A549 (cell line): Measurements from ENCODE around the gene TENT5A. TPM values are rescaled to one million over a fixed set of nuclear protein-coding genes. Genes with fewer than 3 reads are reported as not detected.
A peak's percentile ranks its signal among the peaks of the same experiment; 100 is the strongest.

ENCODE experiments used
- ATAC-seq, 2 experiments: fragments of 200-7000 bp in 1 of 2; fragments of >200 bp in 1 of 2; cut with Nextera tagmentation in 1 of 2; cut with Tn5 transposase in 1 of 2; 3 replicates each; pipeline versions ENCODE4 v1.8.0 to v1.9.1; 2018 to 2020; ENCODE audit warnings: mild to moderate bottlenecking in 1 of 2, moderate library complexity in 1 of 2
- CTCF ChIA-PET: fragments of 300-600 bp; sonication (Branson Sonifier 250); formaldehyde crosslinking; extraction: SDS; loops from one replicate; lab custom pipeline; 2021; ENCODE audit warnings: antibody characterized with exemption, inconsistent platforms; lab: Yijun Ruan, JAX
- POLR2A ChIA-PET: fragments of 350-600 bp; formaldehyde crosslinking; extraction: SDS; loops from one replicate; lab custom pipeline; 2021; ENCODE audit warnings: antibody characterized with exemption, inconsistent platforms; lab: Yijun Ruan, JAX
- DNase-seq, 2 experiments: peaks; one replicate each; pipeline versions ENCODE4 v3.0.0 to v3.0.0-alpha.2; 2011 to 2016; ENCODE audit warnings: low read depth in 1 of 2, low spot score in 1 of 2
- FAIRE-seq: peaks from 2 replicates; lab custom pipeline; 2011; peaks lifted over from hg19 to GRCh38; lab: Jason Lieb, UNC
- H3K27ac ChIP-seq, 2 experiments: fragments of >200 bp; sonication (Bioruptor Twin); formaldehyde crosslinking; 3 replicates each; pipeline ENCODE4 v1.5.1; 2016 to 2017
- H3K4me1 ChIP-seq: fragments of >200 bp; sonication (Bioruptor Twin); formaldehyde crosslinking; 3 replicates; pipeline ENCODE4 v1.6.1; 2016
- H3K4me2 ChIP-seq: fragments of >200 bp; sonication (Bioruptor Twin); formaldehyde crosslinking; 3 replicates; pipeline ENCODE4 v1.6.1; 2016
- H3K4me3 ChIP-seq: fragments of >200 bp; sonication (Bioruptor Twin); formaldehyde crosslinking; 3 replicates; pipeline ENCODE4 v1.5.1; 2016
- H3K9me3 ChIP-seq: fragments of >200 bp; sonication (Bioruptor Twin); formaldehyde crosslinking; 3 replicates; pipeline ENCODE4 v1.6.1; 2016
- CBX8 ChIP-seq: fragments of 200-600 bp; sonication (generic); IDR thresholded peaks from 2 replicates; pipeline ENCODE4 v1.6.1; 2016
- CHD2 ChIP-seq: fragments of 150-350 bp; IDR thresholded peaks from 2 replicates; pipeline ENCODE4 v1.6.1; 2014; ENCODE audit warnings: low read length; ENCODE audit not compliant: partially characterized antibody
- ESRRA ChIP-seq: fragments of 150-350 bp; IDR thresholded peaks from 2 replicates; pipeline ENCODE4 v1.6.1; 2014; ENCODE audit warnings: mild to moderate bottlenecking, low read length, borderline replicate concordance
- FOSL2 ChIP-seq, 2 experiments: fragments of 450-650 bp in 1 of 2; fragments of >200 bp in 1 of 2; sonication (Bioruptor Twin) in 1 of 2; formaldehyde crosslinking; IDR thresholded peaks; 2 replicates each; pipeline versions ENCODE4 v1.5.0 to v1.6.1; 2016 to 2020; ENCODE audit warnings: mild to moderate bottlenecking in 1 of 2, moderate library complexity in 1 of 2
- HDAC2 ChIP-seq: fragments of 200-600 bp; sonication (generic); IDR thresholded peaks from 2 replicates; pipeline ENCODE4 v1.6.1; 2016
- HOXB5 ChIP-seq: fragments of 250-450 bp; sonication (Bioruptor Pico); IDR thresholded peaks from 2 replicates; pipeline ENCODE4 v1.5.0; 2020; ENCODE audit warnings: mild to moderate bottlenecking, moderate library complexity
- KDM5A ChIP-seq: fragments of 200-600 bp; sonication (generic); IDR thresholded peaks from 2 replicates; pipeline ENCODE4 v1.6.1; 2016; ENCODE audit warnings: antibody characterized with exemption, mild to moderate bottlenecking
- MAX ChIP-seq: IDR thresholded peaks from 2 replicates; pipeline ENCODE4 v1.6.1; 2012
- MAZ ChIP-seq: fragments of 150-350 bp; IDR thresholded peaks from 2 replicates; pipeline ENCODE4 v1.6.1; 2014; ENCODE audit warnings: antibody characterized with exemption, low read depth, low read length, borderline replicate concordance
- MYC ChIP-seq: IDR thresholded peaks from 2 replicates; pipeline ENCODE4 v1.6.1; 2012; ENCODE audit warnings: mild to moderate bottlenecking, inconsistent platforms, low read length, improper control_type of control experiment, borderline replicate concordance
- NFE2L2 ChIP-seq: fragments of 150-350 bp; conservative IDR thresholded peaks from 2 replicates; pipeline ENCODE4 v1.6.1; 2014; ENCODE audit warnings: low read length
- NPAS2 ChIP-seq: fragments of 250-450 bp; sonication (Bioruptor Pico); IDR thresholded peaks from 2 replicates; pipeline ENCODE4 v1.8.0; 2022; ENCODE audit warnings: mild to moderate bottlenecking, moderate library complexity, borderline replicate concordance
- PBX3 ChIP-seq: IDR thresholded peaks from 2 replicates; pipeline ENCODE4 v1.6.1; 2012
- RAD21 ChIP-seq, 2 experiments: fragments of >200 bp in 1 of 2; sonication (Bioruptor Twin) in 1 of 2; formaldehyde crosslinking in 1 of 2; IDR thresholded peaks in 1 of 2; conservative IDR thresholded peaks in 1 of 2; 2 replicates in 1 of 2; 3 replicates in 1 of 2; pipeline ENCODE4 v1.6.1; 2012 to 2018; ENCODE audit warnings: inconsistent platforms in 1 of 2
- RARB ChIP-seq: fragments of 250-450 bp; sonication (Bioruptor Pico); IDR thresholded peaks from 2 replicates; pipeline ENCODE4 v1.8.0; 2021; ENCODE audit warnings: mild to moderate bottlenecking, moderate library complexity
- RFX5 ChIP-seq: fragments of 450-650 bp; IDR thresholded peaks from 2 replicates; pipeline ENCODE4 v1.7.1; 2014; ENCODE audit warnings: antibody characterized with exemption, mild to moderate bottlenecking, moderate library complexity
- RNF2 ChIP-seq: fragments of 200-600 bp; sonication (generic); IDR thresholded peaks from 2 replicates; pipeline ENCODE4 v1.6.1; 2016; ENCODE audit warnings: low read depth, mild to moderate bottlenecking, antibody characterized with exemption, moderate library complexity, borderline replicate concordance
- SMC3 ChIP-seq: fragments of >200 bp; sonication (Bioruptor Twin); formaldehyde crosslinking; IDR thresholded peaks from 3 replicates; pipeline ENCODE4 v1.6.1; 2018; ENCODE audit warnings: inconsistent platforms
- SREBF2 ChIP-seq: fragments of 450-650 bp; IDR thresholded peaks from 2 replicates; pipeline ENCODE4 v1.6.1; 2014; ENCODE audit warnings: mild to moderate bottlenecking, moderate library complexity
- TFCP2L1 ChIP-seq: fragments of 250-450 bp; sonication (Bioruptor Pico); IDR thresholded peaks from 2 replicates; pipeline ENCODE4 v1.5.0; 2021; ENCODE audit warnings: mild to moderate bottlenecking
- ZNF302 ChIP-seq: fragments of 250-450 bp; sonication (Bioruptor Pico); IDR thresholded peaks from 2 replicates; pipeline ENCODE4 v1.9.0; 2021; ENCODE audit warnings: inconsistent platforms, mild to moderate bottlenecking, moderate library complexity
- WGBS: methylation state at CpG from one replicate; pipeline ENCODE4 v1.1.6; 2017; ENCODE audit errors: missing lambda C conversion rate; 5-methylcytosine and 5-hydroxymethylcytosine counted together
- polyA plus RNA-seq, 4 experiments: library from polyadenylated mRNA; depleted of rRNA in 3 of 4; stranded (reverse); fragments of >200 nt; fragmentation: RNase III in 1 of 4; extraction: RNeasy Plus Mini Kit Qiagen cat#74134 plus additional on column Dnase treatment in 1 of 4; gene quantifications; 2 replicates in 3 of 4; 3 replicates in 1 of 4; pipeline ENCODE4 v1.2.3, GENCODE V29; 2011 to 2017
- TF ChIP-seq, protein P1 (sequence below): fragments of >200 bp; sonication (Bioruptor Twin); formaldehyde crosslinking; IDR thresholded peaks from 3 replicates; pipeline ENCODE4 v1.6.1; 2016
- TF ChIP-seq, protein P2 (sequence below): fragments of >200 bp; sonication (Bioruptor Twin); formaldehyde crosslinking; IDR thresholded peaks from 3 replicates; pipeline ENCODE4 v1.5.1; 2016
- TF ChIP-seq, protein P3 (sequence below): fragments of 200-600 bp; sonication (generic); IDR thresholded peaks from 2 replicates; pipeline ENCODE4 v1.6.1; 2016; ENCODE audit warnings: antibody characterized with exemption, mild to moderate bottlenecking, moderate library complexity

TENT5A gene
- polyA plus RNA-seq, 2 of the 4 experiments (the other 2 are of a cell fraction), result 1.1 to 1.8 TPM

- no peak overlapping the region for H3K27ac ChIP-seq
- no peak for FAIRE-seq
Observed at GRCh38 chr6:81770381-81770780, 17.9 kb upstream of the TENT5A start.

GRCh38 chr6:81769824-81770223, 17.3 kb upstream of the TENT5A start:
- DNase-seq, result no peak
- 64% methylated on average over 1 of the region's 1 CpG for whole genome bisulfite sequencing
- H3K4me3 ChIP-seq, result no peak overlapping the region
- ATAC-seq, result no peak
- ChIA-PET CTCF (no interaction called here), POLR2A (no interaction called here)
- H3K9me3 ChIP-seq, result no peaks in the 10 kb centered on the region
- no peak overlapping the region for H3K4me2 ChIP-seq
- H3K27ac ChIP-seq, result no peak overlapping the region
- peaks cover 32% of the 10 kb centered on the region for H3K4me1 ChIP-seq
- TF ChIP-seq MYC, result no peak
- TF ChIP-seq HDAC2, result no peak
- no peak for TF ChIP-seq NPAS2 (CRISPR knock-in tag)
- TF ChIP-seq ZNF302, result no peak
- TF ChIP-seq, protein P1, sequence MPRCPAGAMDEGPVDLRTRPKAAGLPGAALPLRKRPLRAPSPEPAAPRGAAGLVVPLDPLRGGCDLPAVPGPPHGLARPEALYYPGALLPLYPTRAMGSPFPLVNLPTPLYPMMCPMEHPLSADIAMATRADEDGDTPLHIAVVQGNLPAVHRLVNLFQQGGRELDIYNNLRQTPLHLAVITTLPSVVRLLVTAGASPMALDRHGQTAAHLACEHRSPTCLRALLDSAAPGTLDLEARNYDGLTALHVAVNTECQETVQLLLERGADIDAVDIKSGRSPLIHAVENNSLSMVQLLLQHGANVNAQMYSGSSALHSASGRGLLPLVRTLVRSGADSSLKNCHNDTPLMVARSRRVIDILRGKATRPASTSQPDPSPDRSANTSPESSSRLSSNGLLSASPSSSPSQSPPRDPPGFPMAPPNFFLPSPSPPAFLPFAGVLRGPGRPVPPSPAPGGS, result no peak
- no peak for TF ChIP-seq NFE2L2
- TF ChIP-seq RAD21 (conservative IDR thresholded peaks at IDR 0.05 in 1 of 2, IDR thresholded peaks at IDR 0.05 in 1 of 2), result no peak
- TF ChIP-seq PBX3, result no peak
- TF ChIP-seq CBX8, result no peak
- no peak for TF ChIP-seq SREBF2
- no peak for TF ChIP-seq ESRRA
- TF ChIP-seq, all 56 proteins: peak for 0
- FAIRE-seq, result no peak

More at GRCh38 chr6:81770381-81770780, 17.9 kb upstream of the TENT5A start:
- 26% methylated on average over 1 of the region's 1 CpG for WGBS
- peaks cover 32% of the 10 kb centered on the region for H3K4me1 ChIP-seq
- no peaks in the 10 kb centered on the region for H3K9me3 ChIP-seq
- no peak for DNase-seq
- CTCF ChIA-PET, result no interaction called here
- H3K4me2 ChIP-seq, result no peak overlapping the region
- no peak overlapping the region for H3K4me3 ChIP-seq
- POLR2A ChIA-PET, result no interaction called here
- no peak for ATAC-seq
- TF ChIP-seq MYC (no peak), RARB (CRISPR knock-in tag) (no peak), SMC3 (no peak), MAZ (no peak), FOSL2 (IDR thresholded peaks at IDR 0.05) (no peak), FOSL2 (CRISPR knock-in tag; IDR thresholded peaks at IDR 0.05) (no peak)

- no peak for DNase-seq
- CTCF ChIA-PET, result no interaction called here
- 55% methylated on average over 2 of the region's 2 CpGs for WGBS
- ATAC-seq, result no peak
- Histone ChIP-seq H3K4me1 (peaks cover 26% of the 10 kb centered on the region), H3K9me3 (no peaks in the 10 kb centered on the region), H3K27ac (peak overlapping the region; percentile 63 to 77; a peak in 5 of 6 replicates), H3K4me2 (peak overlapping the region; percentile 89; the same call in 1 of the 3 replicates), H3K4me3 (no peak overlapping the region)
- POLR2A ChIA-PET, result no interaction called here
- FAIRE-seq, result no peak
- no peak for TF ChIP-seq RFX5
- TF ChIP-seq, protein P2, sequence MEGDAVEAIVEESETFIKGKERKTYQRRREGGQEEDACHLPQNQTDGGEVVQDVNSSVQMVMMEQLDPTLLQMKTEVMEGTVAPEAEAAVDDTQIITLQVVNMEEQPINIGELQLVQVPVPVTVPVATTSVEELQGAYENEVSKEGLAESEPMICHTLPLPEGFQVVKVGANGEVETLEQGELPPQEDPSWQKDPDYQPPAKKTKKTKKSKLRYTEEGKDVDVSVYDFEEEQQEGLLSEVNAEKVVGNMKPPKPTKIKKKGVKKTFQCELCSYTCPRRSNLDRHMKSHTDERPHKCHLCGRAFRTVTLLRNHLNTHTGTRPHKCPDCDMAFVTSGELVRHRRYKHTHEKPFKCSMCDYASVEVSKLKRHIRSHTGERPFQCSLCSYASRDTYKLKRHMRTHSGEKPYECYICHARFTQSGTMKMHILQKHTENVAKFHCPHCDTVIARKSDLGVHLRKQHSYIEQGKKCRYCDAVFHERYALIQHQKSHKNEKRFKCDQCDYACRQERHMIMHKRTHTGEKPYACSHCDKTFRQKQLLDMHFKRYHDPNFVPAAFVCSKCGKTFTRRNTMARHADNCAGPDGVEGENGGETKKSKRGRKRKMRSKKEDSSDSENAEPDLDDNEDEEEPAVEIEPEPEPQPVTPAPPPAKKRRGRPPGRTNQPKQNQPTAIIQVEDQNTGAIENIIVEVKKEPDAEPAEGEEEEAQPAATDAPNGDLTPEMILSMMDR, result no peak
- no peak for TF ChIP-seq MAX
- TF ChIP-seq HDAC2, result no peak
- TF ChIP-seq HOXB5, result no peak
- no peak for TF ChIP-seq TFCP2L1 (CRISPR knock-in tag)
- TF ChIP-seq RNF2, result no peak
- TF ChIP-seq NPAS2 (CRISPR knock-in tag), result no peak
- TF ChIP-seq, protein P3, sequence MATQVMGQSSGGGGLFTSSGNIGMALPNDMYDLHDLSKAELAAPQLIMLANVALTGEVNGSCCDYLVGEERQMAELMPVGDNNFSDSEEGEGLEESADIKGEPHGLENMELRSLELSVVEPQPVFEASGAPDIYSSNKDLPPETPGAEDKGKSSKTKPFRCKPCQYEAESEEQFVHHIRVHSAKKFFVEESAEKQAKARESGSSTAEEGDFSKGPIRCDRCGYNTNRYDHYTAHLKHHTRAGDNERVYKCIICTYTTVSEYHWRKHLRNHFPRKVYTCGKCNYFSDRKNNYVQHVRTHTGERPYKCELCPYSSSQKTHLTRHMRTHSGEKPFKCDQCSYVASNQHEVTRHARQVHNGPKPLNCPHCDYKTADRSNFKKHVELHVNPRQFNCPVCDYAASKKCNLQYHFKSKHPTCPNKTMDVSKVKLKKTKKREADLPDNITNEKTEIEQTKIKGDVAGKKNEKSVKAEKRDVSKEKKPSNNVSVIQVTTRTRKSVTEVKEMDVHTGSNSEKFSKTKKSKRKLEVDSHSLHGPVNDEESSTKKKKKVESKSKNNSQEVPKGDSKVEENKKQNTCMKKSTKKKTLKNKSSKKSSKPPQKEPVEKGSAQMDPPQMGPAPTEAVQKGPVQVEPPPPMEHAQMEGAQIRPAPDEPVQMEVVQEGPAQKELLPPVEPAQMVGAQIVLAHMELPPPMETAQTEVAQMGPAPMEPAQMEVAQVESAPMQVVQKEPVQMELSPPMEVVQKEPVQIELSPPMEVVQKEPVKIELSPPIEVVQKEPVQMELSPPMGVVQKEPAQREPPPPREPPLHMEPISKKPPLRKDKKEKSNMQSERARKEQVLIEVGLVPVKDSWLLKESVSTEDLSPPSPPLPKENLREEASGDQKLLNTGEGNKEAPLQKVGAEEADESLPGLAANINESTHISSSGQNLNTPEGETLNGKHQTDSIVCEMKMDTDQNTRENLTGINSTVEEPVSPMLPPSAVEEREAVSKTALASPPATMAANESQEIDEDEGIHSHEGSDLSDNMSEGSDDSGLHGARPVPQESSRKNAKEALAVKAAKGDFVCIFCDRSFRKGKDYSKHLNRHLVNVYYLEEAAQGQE, result no peak
- TF ChIP-seq CHD2, result no peak
- no peak for TF ChIP-seq KDM5A
Observed at GRCh38 chr6:81768150-81768942, 15.9 kb upstream of the TENT5A start.
